HG02588 (cell line): Measurements from ENCODE around the gene MYBPC2.

Experiments
- ATAC-seq: cut with Tn5 transposase; IDR thresholded peaks from one replicate; pipeline ENCODE4 v1.9.1; 2021; ENCODE audit warnings: mild to moderate bottlenecking, moderate library complexity; ENCODE audit not compliant: unreplicated experiment

Gene MYBPC2

GRCh38 chr19:50513746-50514345 is 81.2 kb downstream of the MYBPC2 start, which contains the start of gene ASPDH:
TSS of gene ASPDH (minus strand) at chr19:50513913. CDS start at chr19:50513823, 90 bp downstream.
- ATAC-seq: no peak

GRCh38 chr19:50514346-50515167 is 81.9 kb downstream of the MYBPC2 start:
- no peak for ATAC-seq

- no peak for ATAC-seq
Measured at GRCh38 chr19:50515168-50515561, 82.5 kb downstream of the MYBPC2 start.
